Measurements from ENCODE around the gene EXOC6B.

GRCh38 chr2:72848436-72849137, 22.8 kb upstream of the EXOC6B start:
- TF ChIP-seq YY1 (IDR thresholded peaks at IDR 0.05; ENCODE audit: insufficient read depth, insufficient read length) (no peak), SUZ12 (IDR thresholded peaks at IDR 0.05; ENCODE audit: extremely low read depth, insufficient read depth, insufficient read length) (no peak)

Data from NT2/D1 (cell line).